IMR-90 (cell line): ENCODE data around the gene GPC5. TPM values are rescaled to one million over a fixed set of nuclear protein-coding genes. Genes with fewer than 3 reads are reported as not detected.

Experiments
- ATAC-seq: fragments of 200-7000 bp; cut with Tn5 transposase; 2 replicates; pipeline ENCODE4 v1.9.1; 2020; ENCODE audit warnings: low read depth, mild to moderate bottlenecking, moderate library complexity
- BruUV-seq: library from RNA; stranded (reverse); fragments of 400-500 nt; replicated peaks from 2 replicates; lab custom pipeline; 2021; lab: Mats Ljungman, UMichigan
- CTCF ChIA-PET: fragments of 300-600 bp; formaldehyde crosslinking; extraction: SDS; loops from one replicate; lab custom pipeline; 2021; ENCODE audit warnings: antibody characterized with exemption; lab: Yijun Ruan, JAX
- POLR2A ChIA-PET: fragments of 300-600 bp; sonication (Branson Sonifier 250); formaldehyde crosslinking; loops from one replicate; lab custom pipeline; 2022; ENCODE audit warnings: antibody characterized with exemption; ENCODE audit not compliant: unreplicated experiment; lab: Charles Lee
- DNase-seq: peaks from one replicate; pipeline ENCODE4 v3.0.0; 2013
- H2AFZ ChIP-seq: replicated peaks from 2 replicates; pipeline ENCODE3; 2013; ENCODE audit warnings: low read length, mild to moderate bottlenecking; ENCODE audit not compliant: poor library complexity
- H2AK5ac ChIP-seq: 2 replicates; pipeline ENCODE4 v1.6.1; 2013; ENCODE audit warnings: low read depth, low read length, inconsistent platforms
- H2AK9ac ChIP-seq: replicated peaks from 2 replicates; pipeline ENCODE3; 2013; ENCODE audit warnings: mild to moderate bottlenecking, low read depth, low read length, moderate library complexity; ENCODE audit not compliant: poor library complexity
- H2BK120ac ChIP-seq: 2 replicates; pipeline ENCODE4 v1.6.1; 2013; ENCODE audit warnings: low read depth, low read length, inconsistent platforms
- H2BK15ac ChIP-seq: 3 replicates; pipeline ENCODE4 v1.6.1; 2013; ENCODE audit warnings: low read depth, low read length, inconsistent platforms
- H2BK20ac ChIP-seq: 2 replicates; pipeline ENCODE4 v1.6.1; 2013; ENCODE audit warnings: low read depth, mild to moderate bottlenecking, inconsistent platforms, low read length, moderate library complexity
- H2BK5ac ChIP-seq: 2 replicates; pipeline ENCODE4 v1.6.1; 2013; ENCODE audit warnings: mild to moderate bottlenecking, low read depth, low read length, inconsistent platforms; ENCODE audit not compliant: poor library complexity, severe bottlenecking
- H3K14ac ChIP-seq: replicated peaks from 2 replicates; pipeline ENCODE4 v1.6.1; 2013; ENCODE audit warnings: low read depth, low read length, inconsistent platforms
- H3K18ac ChIP-seq: 2 replicates; pipeline ENCODE4 v1.6.1; 2013; ENCODE audit warnings: low read depth, low read length, control low read depth
- H3K23ac ChIP-seq: 2 replicates; pipeline ENCODE4 v1.6.1; 2013; ENCODE audit warnings: low read depth, low read length, inconsistent platforms
- H3K27ac ChIP-seq: 2 replicates; pipeline ENCODE4 v1.5.1; 2013; ENCODE audit warnings: mild to moderate bottlenecking, control low read depth, low read length; ENCODE audit not compliant: insufficient read depth
- H3K27me3 ChIP-seq: 2 replicates; pipeline ENCODE4 v1.6.1; 2013; ENCODE audit warnings: low read length; ENCODE audit not compliant: control insufficient read depth, insufficient read depth
- H3K36me3 ChIP-seq: 2 replicates; pipeline ENCODE4 v1.6.1; 2013; ENCODE audit warnings: low read length, mixed read lengths; ENCODE audit not compliant: control insufficient read depth, insufficient read depth
- H3K4ac ChIP-seq: 2 replicates; pipeline ENCODE4 v1.6.1; 2013; ENCODE audit warnings: low read depth, low read length, inconsistent platforms
- H3K4me1 ChIP-seq: 2 replicates; pipeline ENCODE4 v1.6.1; 2013; ENCODE audit warnings: low read length, mixed read lengths; ENCODE audit not compliant: control insufficient read depth, insufficient read depth
- H3K4me2 ChIP-seq: 2 replicates; pipeline ENCODE4 v1.6.1; 2013; ENCODE audit warnings: low read depth, mild to moderate bottlenecking, control low read depth, low read length, moderate library complexity
- H3K4me3 ChIP-seq: 2 replicates; pipeline ENCODE4 v1.5.1; 2013; ENCODE audit warnings: low read depth, mild to moderate bottlenecking, control low read depth, low read length, moderate library complexity; ENCODE audit not compliant: insufficient read depth
- H3K56ac ChIP-seq: 2 replicates; pipeline ENCODE4 v1.6.1; 2013; ENCODE audit warnings: low read length, inconsistent platforms; ENCODE audit not compliant: insufficient read depth; ENCODE audit errors: extremely low read depth
- H3K79me1 ChIP-seq, 2 experiments: 2 replicates each; pipeline ENCODE4 v1.6.1; 2013; ENCODE audit warnings: low read length in 2 of 2, inconsistent platforms in 1 of 2, low read depth in 1 of 2
- H3K9ac ChIP-seq: 2 replicates; pipeline ENCODE4 v1.6.1; 2013; ENCODE audit warnings: low read depth, low read length, control low read depth
- H3K9me1 ChIP-seq: 2 replicates; pipeline ENCODE4 v1.6.1; 2013; ENCODE audit warnings: low read length, inconsistent platforms; ENCODE audit not compliant: insufficient read depth
- H3K9me3 ChIP-seq: 2 replicates; pipeline ENCODE4 v1.6.1; 2013; ENCODE audit warnings: low read length; ENCODE audit not compliant: control insufficient read depth, insufficient read depth
- H4K20me1 ChIP-seq: 2 replicates; pipeline ENCODE4 v1.6.1; 2013; ENCODE audit warnings: low read length, inconsistent platforms; ENCODE audit not compliant: insufficient read depth
- H4K5ac ChIP-seq: 2 replicates; pipeline ENCODE4 v1.6.1; 2013; ENCODE audit warnings: mild to moderate bottlenecking, low read depth, low read length, control low read depth
- H4K8ac ChIP-seq, 2 experiments: 2 replicates each; pipeline ENCODE4 v1.6.1; 2013; ENCODE audit warnings: low read depth in 2 of 2, low read length in 2 of 2, control low read depth in 1 of 2, inconsistent platforms in 1 of 2
- H4K91ac ChIP-seq: 2 replicates; pipeline ENCODE4 v1.6.1; 2013; ENCODE audit warnings: low read depth, low read length, inconsistent platforms; ENCODE audit not compliant: insufficient read depth
- BHLHE40 ChIP-seq: fragments of 150-350 bp; IDR thresholded peaks from 2 replicates; pipeline ENCODE4 v1.6.1; 2016; ENCODE audit warnings: mild to moderate bottlenecking, low read depth, low read length
- CEBPB ChIP-seq: IDR thresholded peaks from 2 replicates; pipeline ENCODE4 v1.6.1; 2012; ENCODE audit warnings: low read depth, low read length, improper control_type of control experiment
- CHD1 ChIP-seq: IDR thresholded peaks from 2 replicates; pipeline ENCODE4 v1.6.1; 2012; ENCODE audit warnings: low read depth, low read length, improper control_type of control experiment
- CTCF ChIP-seq: conservative IDR thresholded peaks from 2 replicates; pipeline ENCODE4 v1.5.1; 2012; ENCODE audit warnings: mild to moderate bottlenecking, low read depth, low read length, improper control_type of control experiment
- ELK1 ChIP-seq: fragments of 150-350 bp; IDR thresholded peaks from 2 replicates; pipeline ENCODE4 v1.6.1; 2016; ENCODE audit warnings: low read depth, mild to moderate bottlenecking, low read length, moderate library complexity, borderline replicate concordance
- FOS ChIP-seq: fragments of 150-350 bp; IDR thresholded peaks from 2 replicates; pipeline ENCODE4 v1.6.1; 2016; ENCODE audit warnings: low read depth, low read length
- MAFK ChIP-seq: IDR thresholded peaks from 2 replicates; pipeline ENCODE4 v1.6.1; 2012; ENCODE audit warnings: low read depth, low read length, improper control_type of control experiment
- MAZ ChIP-seq: IDR thresholded peaks from 2 replicates; pipeline ENCODE4 v1.6.1; 2012; ENCODE audit warnings: low read depth, mild to moderate bottlenecking, low read length, improper control_type of control experiment, moderate library complexity, borderline replicate concordance
- MXI1 ChIP-seq: IDR thresholded peaks from 2 replicates; pipeline ENCODE4 v1.6.1; 2012; ENCODE audit warnings: low read depth, mild to moderate bottlenecking, low read length, moderate library complexity, borderline replicate concordance
- NFE2L2 ChIP-seq: fragments of 150-350 bp; IDR thresholded peaks from 2 replicates; pipeline ENCODE4 v1.6.1; 2016; ENCODE audit warnings: low read depth, mild to moderate bottlenecking, low read length
- POLR2A ChIP-seq: IDR thresholded peaks from 2 replicates; pipeline ENCODE4 v1.6.1; 2012; ENCODE audit warnings: mild to moderate bottlenecking, low read depth, low read length
- RAD21 ChIP-seq: IDR thresholded peaks from 2 replicates; pipeline ENCODE4 v1.6.1; 2012; ENCODE audit warnings: low read length, improper control_type of control experiment
- RCOR1 ChIP-seq: IDR thresholded peaks from 2 replicates; pipeline ENCODE4 v1.6.1; 2012; ENCODE audit warnings: mild to moderate bottlenecking, low read length, improper control_type of control experiment; ENCODE audit not compliant: insufficient replicate concordance
- RFX5 ChIP-seq: IDR thresholded peaks from 2 replicates; pipeline ENCODE4 v1.8.0; 2012; ENCODE audit warnings: low read depth, mild to moderate bottlenecking, low read length, moderate library complexity
- SMC3 ChIP-seq: fragments of 150-350 bp; IDR thresholded peaks from 2 replicates; pipeline ENCODE4 v1.6.1; 2016; ENCODE audit warnings: low read depth, mild to moderate bottlenecking, antibody characterized with exemption, low read length, moderate library complexity
- USF2 ChIP-seq: fragments of 150-350 bp; IDR thresholded peaks from 2 replicates; pipeline ENCODE4 v1.6.1; 2017; ENCODE audit warnings: mild to moderate bottlenecking, antibody characterized with exemption, low read length, low read depth
- WGBS, 2 experiments: methylation state at CpG; one replicate each; pipeline versions ENCODE4 v1.1.5 to v1.1.7; 2013; ENCODE audit warnings: missing lambda C conversion rate in 2 of 2; ENCODE audit not compliant: insufficient read length in 1 of 2; ENCODE audit errors: extremely low coverage in 2 of 2; 5-methylcytosine and 5-hydroxymethylcytosine counted together
- dilution Hi-C: fragments of 300-500 bp; cut with HindIII; formaldehyde crosslinking; loops from one replicate; pipeline ENCODE4 v1.14.3; 2018; ENCODE audit warnings: low sequenced_read_pairs; ENCODE audit not compliant: unreplicated experiment
- in situ Hi-C: fragments of 300-500 bp; cut with MboI; formaldehyde crosslinking; loops from 3 replicates; pipeline ENCODE4 v1.14.3; 2019; ENCODE audit warnings: low sequenced_read_pairs, inconsistent platforms, mixed read lengths
- intact Hi-C: fragments of 100-400 bp; cut with micrococcal nuclease; formaldehyde crosslinking; loops from 2 replicates; pipeline ENCODE4 v1.10.0; 2022
- polyA plus RNA-seq, 3 experiments: library from polyadenylated mRNA; depleted of rRNA; stranded (reverse); fragments of >200 nt; gene quantifications; 2 replicates each; pipeline ENCODE4 v1.2.3, GENCODE V29; 2012; ENCODE audit warnings: low replicate concordance in 1 of 3
- total RNA-seq: library from RNA; depleted of rRNA; stranded (reverse); fragments of >200 nt; gene quantifications from 2 replicates; pipeline ENCODE4 v1.2.3, GENCODE V29; 2012

GPC5 gene
- total and polyA plus RNA-seq, 2 of the 4 experiments (the other 2 are of a cell fraction) = 0.94 to 1.8 TPM

DNA sequence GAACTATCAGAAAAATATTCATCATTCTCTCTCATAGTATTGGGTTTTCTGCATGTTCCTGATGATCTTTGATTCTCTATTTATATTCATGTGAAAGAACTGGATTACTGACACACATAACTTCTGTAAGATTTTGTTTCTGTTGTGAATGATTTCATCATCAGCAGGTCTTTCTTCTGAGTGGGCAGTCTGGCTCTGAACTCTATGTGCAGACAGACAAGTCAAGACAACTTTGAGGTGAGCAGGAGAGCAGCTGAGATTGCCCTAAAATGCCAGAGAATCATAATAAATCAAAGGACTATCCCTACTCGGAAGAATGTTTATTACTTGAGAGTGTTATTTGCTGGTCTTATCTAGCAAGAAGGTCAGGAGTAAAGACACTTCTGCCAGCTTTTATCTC is 1176.1 kb downstream of the GPC5 start:
- Histone ChIP-seq H4K20me1 (no peaks in the 10 kb centered on the region), H3K4me3 (no peak overlapping the region), H3K9me3 (no peaks in the 10 kb centered on the region), H2AK5ac (no peak overlapping the region), H2AFZ (no peak overlapping the region), H4K5ac (no peak overlapping the region), H3K9me1 (no peaks in the 10 kb centered on the region), H4K91ac (no peak overlapping the region), H3K79me1 (no peaks in the 10 kb centered on the region), H3K4me1 (no peaks in the 10 kb centered on the region), H2BK15ac (no peak overlapping the region), H2BK20ac (no peak overlapping the region), H3K14ac (no peak overlapping the region), H2BK5ac (no peak overlapping the region), H3K9ac (no peak overlapping the region), H3K36me3 (no peaks in the 10 kb centered on the region), H3K18ac (no peak overlapping the region), H3K27me3 (no peaks in the 10 kb centered on the region), H3K27ac (no peak overlapping the region), H3K23ac (no peak overlapping the region), H4K8ac (no peak overlapping the region), H3K4ac (no peak overlapping the region), H3K4me2 (no peak overlapping the region), H3K56ac (no peak overlapping the region), H2BK120ac (no peak overlapping the region), H2AK9ac (no peak overlapping the region)
- BruUV-seq = no TSS peak
- DNase-seq = no peak
- POLR2A ChIA-PET = no interaction called here
- WGBS, 2 experiments = no CpG with 5 or more reads among the region's 1 CpG
- no peak for ATAC-seq
- CTCF ChIA-PET = no interaction called here
- dilution Hi-C loops (no loop called here), intact Hi-C loops (no loop called here), in situ Hi-C loops (no loop called here)
- TF ChIP-seq MXI1 (no peak), MAZ (no peak), BHLHE40 (no peak), CHD1 (no peak), RCOR1 (no peak), RFX5 (no peak), ELK1 (no peak), CEBPB (no peak), USF2 (no peak), CTCF (no peak), MAFK (no peak), RAD21 (no peak), FOS (no peak), NFE2L2 (no peak), POLR2A (no peak), SMC3 (no peak)
